Stimulated activated CD4-positive, alpha-beta T cell treated with anti-CD3 and anti-CD28 coated beads, TNF-alpha, amount 100 ng/mL, for 1 hour (primary cell): Measurements from ENCODE around the gene AP5Z1.

Experiments used
- DNase-seq, 3 donors: peaks; one replicate each; pipeline ENCODE4 v3.0.0-alpha.2; 2020; ENCODE audit warnings: low read depth in 3 of 3, low spot score in 1 of 3

The AP5Z1 gene

DNA sequence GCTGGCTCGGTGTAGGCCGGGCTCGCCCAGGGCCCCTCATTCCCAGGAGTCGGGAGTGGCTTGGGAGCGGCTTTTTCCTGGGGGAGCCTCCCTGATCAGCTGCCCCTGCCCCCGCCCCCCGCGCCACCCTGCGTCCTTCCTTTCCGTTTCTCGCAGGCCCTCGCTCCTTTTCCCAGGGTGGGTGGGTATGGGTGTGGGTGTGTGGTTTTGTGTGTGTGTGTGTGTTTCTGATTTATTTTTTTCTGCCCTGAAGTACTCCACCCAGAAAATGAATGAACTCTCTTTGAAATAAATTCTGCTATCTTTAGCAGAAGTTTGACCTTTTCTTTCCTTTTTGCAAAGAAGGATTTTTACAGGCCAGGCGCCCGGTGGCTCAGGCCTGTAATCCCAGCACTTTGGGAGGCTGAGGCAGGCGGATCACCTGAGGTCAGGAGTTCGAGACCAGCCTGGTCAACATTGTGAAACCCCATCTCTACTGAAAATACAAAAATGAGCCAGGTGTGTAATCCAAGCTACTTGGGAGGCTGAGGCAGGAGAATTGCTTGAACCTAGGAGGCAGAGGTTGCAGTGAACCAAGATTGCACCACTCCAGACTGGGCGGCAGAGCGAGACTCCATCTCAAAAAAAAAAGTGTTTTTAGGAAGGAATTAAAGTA lies 30.0 kb upstream of the AP5Z1 start:
- DNase-seq: no peak

DNA sequence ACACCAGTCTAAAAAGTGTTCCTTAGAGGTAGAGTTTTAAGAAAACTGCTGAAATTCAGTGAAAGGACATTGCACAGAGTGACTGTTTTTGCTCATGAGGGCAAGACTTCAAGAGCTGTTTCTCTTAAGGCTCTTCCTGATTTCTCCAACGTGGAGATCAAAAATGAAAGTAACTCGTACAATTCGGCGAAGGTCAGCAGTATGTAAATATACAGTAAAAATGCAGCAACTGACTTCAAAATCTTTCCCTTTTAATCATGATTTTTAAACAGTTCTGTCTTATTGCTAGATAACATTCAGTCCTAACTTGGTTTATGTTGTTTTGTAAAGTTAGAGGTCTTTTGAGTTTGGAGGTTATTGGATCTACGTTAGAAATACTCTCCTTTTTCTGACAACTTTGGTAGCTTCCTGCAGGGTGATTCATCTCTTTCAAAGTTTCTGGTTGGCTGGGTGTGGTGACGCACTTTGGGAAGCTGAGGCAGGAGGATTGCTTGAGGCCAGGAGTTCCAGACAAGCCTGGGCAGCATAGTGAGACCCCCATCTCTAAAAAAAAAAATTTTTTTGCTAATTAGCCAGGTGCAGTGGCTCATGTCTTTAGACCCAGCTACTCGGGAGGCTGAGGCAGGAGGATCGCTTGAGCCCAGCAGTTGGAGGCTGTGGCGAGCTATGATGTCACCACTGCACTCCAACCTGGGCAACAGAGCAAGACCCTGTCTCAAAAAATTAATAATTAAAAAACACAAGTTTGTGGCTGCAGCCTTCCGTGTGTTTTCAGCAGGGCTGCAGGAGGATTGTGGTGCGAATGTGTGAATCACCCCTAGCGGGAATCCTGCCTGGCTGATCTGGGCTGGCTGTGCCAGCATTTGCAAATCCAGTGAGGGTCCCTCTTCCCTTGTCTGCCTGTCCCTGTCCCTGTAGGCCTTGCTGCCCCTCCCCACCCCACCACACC lies 29.2 kb upstream of the AP5Z1 start:
- no peak for DNase-seq

DNA sequence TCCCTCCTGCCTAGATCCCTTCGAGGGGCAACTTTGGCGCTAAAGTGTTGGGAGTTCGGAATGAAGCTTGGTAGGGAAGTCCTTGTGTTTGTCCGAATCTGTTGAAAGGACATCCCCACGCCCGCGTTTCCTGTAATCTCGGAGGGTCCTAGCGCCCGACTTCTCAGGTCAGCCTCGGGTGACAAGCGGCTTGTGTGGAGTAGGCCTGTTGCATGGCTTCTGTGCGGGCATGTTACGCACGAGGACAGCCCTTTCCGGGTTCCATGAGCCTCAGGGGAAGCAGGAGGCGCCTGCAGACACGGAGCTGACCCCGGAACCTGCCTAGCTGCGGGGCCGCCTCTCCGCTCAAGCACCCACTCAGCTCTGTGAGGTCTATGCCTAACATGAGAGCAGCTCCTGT lies 28.4 kb upstream of the AP5Z1 start:
- no peak for DNase-seq

- no peak for DNase-seq
These were observed 27.7 kb upstream of the AP5Z1 start for GRCh38 chr7:4747746-4748145.

- no peak for DNase-seq
These were observed 27.2 kb upstream of the AP5Z1 start for GRCh38 chr7:4748231-4748681.

GRCh38 chr7:4749363-4749762 lies 26.1 kb upstream of the AP5Z1 start:
- no peak for DNase-seq

DNA sequence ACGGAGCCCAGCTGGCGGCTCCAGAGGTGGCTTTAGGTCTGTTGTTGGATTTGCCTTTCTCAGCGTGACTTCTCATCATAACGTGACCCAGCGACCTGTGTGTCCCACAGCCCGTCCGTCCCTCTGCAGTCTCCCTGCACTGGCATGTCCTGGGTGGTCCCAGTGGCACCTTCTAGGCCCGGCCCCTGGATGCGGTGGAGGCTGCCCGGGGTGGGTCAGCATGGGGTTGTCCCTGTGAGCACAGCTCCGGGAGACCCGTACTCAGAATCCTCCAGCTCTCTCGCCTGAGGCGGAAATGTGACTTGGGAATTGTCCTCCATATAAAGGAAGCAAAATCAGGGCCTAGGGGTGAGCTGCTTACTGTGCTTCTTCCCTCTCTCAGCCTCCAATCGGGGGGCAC lies 25.6 kb upstream of the AP5Z1 start:
- DNase-seq: no peak

GRCh38 chr7:4751398-4751947 lies 23.9 kb upstream of the AP5Z1 start:
- no peak for DNase-seq

DNA sequence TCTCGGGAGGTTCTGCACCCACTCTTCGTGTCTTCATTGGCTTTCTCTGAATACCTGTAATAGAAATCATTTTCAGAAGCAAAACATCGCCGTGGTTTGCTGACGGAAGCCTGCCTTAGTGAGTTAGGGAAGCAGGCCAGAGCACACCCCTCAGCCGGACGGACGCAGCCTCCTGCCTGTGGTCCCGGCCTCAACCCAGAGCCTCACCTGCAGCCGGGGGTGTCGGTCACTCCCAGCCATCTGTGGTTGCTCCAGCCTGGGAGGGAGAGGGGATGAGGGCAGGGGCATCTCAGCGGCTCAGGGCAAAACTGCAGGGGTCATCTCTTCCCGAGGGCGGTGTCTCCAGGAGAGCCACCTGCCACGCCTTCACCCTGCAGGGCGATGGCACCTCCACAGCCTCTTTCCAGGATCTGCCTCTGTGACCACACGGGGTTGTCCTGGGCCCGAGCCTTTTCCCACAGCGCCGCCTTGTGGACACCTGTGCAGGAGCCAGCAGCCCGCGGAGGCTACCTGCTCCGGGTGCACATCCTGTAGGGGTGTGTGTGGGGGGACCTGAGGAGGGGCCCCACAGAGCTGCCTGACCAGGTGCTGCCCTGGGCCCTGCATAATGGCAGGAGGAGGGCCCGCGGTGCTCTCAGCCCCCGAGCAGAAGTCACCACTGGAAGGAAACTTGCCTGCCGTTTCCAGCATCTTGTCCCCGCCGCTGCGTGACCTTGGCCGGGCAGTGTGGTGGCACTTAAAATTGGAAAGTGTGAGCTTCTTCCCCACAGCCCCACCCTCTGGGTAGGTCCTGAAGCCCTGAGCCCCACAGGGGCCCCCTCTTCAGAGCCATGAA lies 21.6 kb upstream of the AP5Z1 start:
- peak; percentile 67 to 81 (median 73) for DNase-seq

GRCh38 chr7:4754433-4755010 lies 20.9 kb upstream of the AP5Z1 start:
- no peak for DNase-seq

- no peak for DNase-seq
These were observed 20.4 kb upstream of the AP5Z1 start for GRCh38 chr7:4755045-4755444.

GRCh38 chr7:4758111-4758510 lies 17.3 kb upstream of the AP5Z1 start:
- DNase-seq: no peak

- DNase-seq: no peak
These were observed 16.6 kb upstream of the AP5Z1 start for GRCh38 chr7:4758791-4759190.

- DNase-seq: no peak
These were observed 16.2 kb upstream of the AP5Z1 start for GRCh38 chr7:4759211-4759610.

GRCh38 chr7:4760952-4761351 lies 14.5 kb upstream of the AP5Z1 start:
- DNase-seq: no peak

DNA sequence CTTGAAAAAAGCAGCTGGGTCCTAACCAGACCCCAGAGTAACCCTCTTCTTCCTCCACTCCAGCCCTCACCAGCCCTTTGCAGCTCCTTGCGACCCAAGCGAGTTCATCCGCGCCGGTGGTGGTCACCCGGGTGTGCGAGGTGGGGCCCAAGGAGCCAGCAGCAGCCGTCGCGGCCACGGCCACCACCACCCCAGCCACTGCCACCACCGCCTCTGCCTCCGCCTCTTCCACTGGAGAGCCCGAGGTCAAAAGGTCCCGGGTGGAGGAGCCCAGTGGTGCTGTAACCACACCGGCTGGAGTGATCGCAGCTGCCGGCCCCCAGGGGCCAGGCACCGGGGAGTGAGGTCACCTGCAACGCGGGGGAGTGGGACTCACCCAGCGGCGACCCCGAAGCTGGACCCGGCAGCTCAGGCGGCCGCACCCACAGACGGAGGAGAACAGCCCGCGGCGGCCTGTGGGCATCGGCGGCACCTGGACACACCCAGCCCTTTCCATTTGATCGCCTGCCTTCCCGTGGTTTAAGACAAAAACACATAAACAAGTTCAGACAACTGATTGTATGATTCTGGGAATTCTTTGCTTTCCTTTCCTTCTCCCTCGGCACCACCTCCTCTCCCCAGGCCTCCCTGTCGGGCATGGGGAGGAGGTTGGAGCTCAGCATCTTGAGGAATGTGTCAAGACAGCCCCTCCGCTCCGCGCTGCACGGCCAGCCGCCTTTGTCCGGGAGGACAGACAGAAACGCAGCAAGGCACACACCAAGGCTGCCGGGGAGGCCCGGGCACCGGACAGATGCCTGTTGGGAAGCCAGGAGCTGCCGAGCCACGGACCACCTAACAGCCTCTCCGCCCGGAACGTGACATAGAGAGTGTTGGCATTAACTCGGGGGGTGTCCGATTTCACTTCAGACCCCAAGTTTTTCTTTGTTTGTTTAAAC lies 13.0 kb upstream of the AP5Z1 start:
- no peak for DNase-seq

DNA sequence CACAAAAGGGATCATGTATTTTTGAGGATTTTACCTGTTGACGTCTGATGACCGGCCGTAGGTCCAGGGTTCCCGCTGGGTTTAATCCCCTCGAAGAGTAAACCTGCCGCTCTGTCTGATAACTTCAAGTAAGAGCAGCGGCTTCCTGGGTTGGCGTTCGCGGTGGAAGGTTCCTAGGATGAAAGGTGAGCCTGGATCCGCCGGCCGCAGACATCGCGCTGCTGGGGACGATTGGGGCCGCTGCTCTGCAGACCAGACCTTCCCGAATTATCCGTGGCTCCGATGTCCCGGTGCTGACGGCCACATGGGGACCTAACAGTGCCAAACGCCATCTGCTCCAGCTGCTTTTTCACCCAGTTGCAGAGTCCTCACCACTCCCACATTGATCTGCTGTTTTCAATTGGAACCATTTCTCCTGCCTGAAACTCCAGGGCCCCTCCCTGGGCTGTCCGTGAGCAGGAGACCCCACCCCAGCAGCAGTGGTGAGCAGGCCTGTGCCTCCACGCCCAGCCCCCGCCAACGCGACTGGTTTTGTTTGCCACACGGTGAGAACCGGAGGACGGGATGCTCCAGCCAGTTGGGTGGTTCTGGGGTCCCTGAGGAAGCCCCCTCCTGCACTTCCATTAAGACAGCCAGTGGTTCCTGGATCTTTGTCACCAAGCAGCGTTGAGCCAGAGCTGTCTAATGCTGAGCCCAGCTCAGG lies 12.2 kb upstream of the AP5Z1 start:
- no peak for DNase-seq

DNA sequence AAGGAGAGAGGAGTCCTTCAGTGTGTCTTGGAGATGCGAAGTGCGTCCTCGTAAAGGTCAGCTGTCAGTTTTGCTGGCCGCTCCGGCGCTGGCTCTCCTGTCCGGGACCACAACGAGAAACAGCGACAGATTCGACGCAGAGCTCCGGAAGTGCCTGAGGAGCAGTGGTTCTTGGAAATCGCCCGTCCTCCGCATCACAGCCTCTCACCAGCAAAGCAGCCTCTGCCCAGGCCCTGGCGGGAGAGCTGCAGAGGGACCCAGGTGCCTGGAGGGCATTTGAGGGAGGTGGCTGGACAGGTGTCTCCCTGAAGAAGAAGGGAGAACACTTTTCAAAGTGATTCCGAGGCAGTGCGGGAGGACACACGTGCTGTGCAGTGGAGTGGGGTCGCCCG lies 11.6 kb upstream of the AP5Z1 start:
- no peak for DNase-seq

GRCh38 chr7:4764402-4765007 lies 10.9 kb upstream of the AP5Z1 start:
- DNase-seq: no peak
